NCI-H748 treated with DMSO at 0.1 percent for 48 hours (cell line): Measurements from ENCODE around the gene CHD9.

Experiments used
- DNase-seq: peaks from one replicate; lab custom pipeline; 2025; lab: John Stamatoyannopoulos, UW

Gene CHD9

GRCh38 chr16:53094013-53094630 is 39.3 kb downstream of the CHD9 start:
- no peak for DNase-seq

GRCh38 chr16:53097190-53097589 is 42.4 kb downstream of the CHD9 start:
- no peak for DNase-seq

- no peak for DNase-seq
Observed at GRCh38 chr16:53098526-53099317, 43.9 kb downstream of the CHD9 start.

GRCh38 chr16:53099318-53100130 is 44.7 kb downstream of the CHD9 start:
- peak; percentile 26 for DNase-seq

- no peak for DNase-seq
Observed at GRCh38 chr16:53100131-53100748, 45.4 kb downstream of the CHD9 start.

GRCh38 chr16:53100889-53101288 is 46.1 kb downstream of the CHD9 start:
- DNase-seq = no peak

- DNase-seq = no peak
Observed at GRCh38 chr16:53103811-53104210, 49.0 kb downstream of the CHD9 start.

- no peak for DNase-seq
Observed at GRCh38 chr16:53105565-53105964, 50.8 kb downstream of the CHD9 start.

- no peak for DNase-seq
Observed at GRCh38 chr16:53111078-53111791, 56.4 kb downstream of the CHD9 start.

GRCh38 chr16:53112015-53112414 is 57.2 kb downstream of the CHD9 start:
- DNase-seq = no peak

- no peak for DNase-seq
Observed at GRCh38 chr16:53115047-53115446, 60.3 kb downstream of the CHD9 start.

GRCh38 chr16:53115773-53116172 is 61.0 kb downstream of the CHD9 start:
- DNase-seq = no peak

- no peak for DNase-seq
Observed at GRCh38 chr16:53121043-53121620, 66.3 kb downstream of the CHD9 start.

- DNase-seq = no peak
Observed at GRCh38 chr16:53121661-53122060, 66.9 kb downstream of the CHD9 start.

GRCh38 chr16:53123747-53124146 is 69.0 kb downstream of the CHD9 start:
- DNase-seq = no peak

GRCh38 chr16:53126390-53126789 is 71.6 kb downstream of the CHD9 start:
- no peak for DNase-seq

GRCh38 chr16:53129281-53130158 is 74.7 kb downstream of the CHD9 start:
- no peak for DNase-seq

GRCh38 chr16:53130159-53131049 is 75.6 kb downstream of the CHD9 start:
- DNase-seq = peak; percentile 90

- DNase-seq = no peak
Observed at GRCh38 chr16:53131050-53131362, 76.2 kb downstream of the CHD9 start.
